ENCODE measurements around the gene C5orf24. TPM values are rescaled to one million over a fixed set of nuclear protein-coding genes. Genes with fewer than 3 reads are reported as not detected.
A peak's percentile ranks its signal among the peaks of the same experiment; 100 is the strongest.
"Not testable (repeated sequence)": the region's sequence is repeated elsewhere in the genome, so short reads cannot be mapped to it uniquely, and the experiment has no call there.

The C5orf24 gene
- total RNA-seq, 1 donor from 2014 or later, result 53.3 TPM

DNA sequence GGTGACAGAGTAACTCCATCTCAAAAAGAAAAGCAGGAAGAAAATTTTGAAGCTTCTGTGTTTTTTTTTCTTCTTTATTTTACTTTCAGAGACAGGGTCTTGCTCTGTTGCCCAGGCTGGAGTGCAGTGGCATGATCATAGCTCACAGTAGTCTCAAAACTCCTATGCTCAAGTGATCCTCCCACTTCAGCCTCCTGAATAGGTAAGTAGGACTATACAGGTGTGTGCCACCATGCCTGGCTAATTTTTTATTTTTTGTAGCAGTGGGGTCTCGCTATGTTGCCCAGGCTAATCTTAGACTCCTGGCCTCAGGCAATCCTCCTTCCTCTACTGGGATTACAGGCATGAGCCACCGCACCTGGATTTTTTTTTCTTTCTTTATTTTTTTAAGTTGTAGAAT is 10.1 kb upstream of the C5orf24 start:
- H3K9ac ChIP-seq, result no peak overlapping the region
- Mint-ChIP-seq H3K27me3 (ENCODE audit: insufficient read depth, low read depth) (peaks cover 3% of the 10 kb centered on the region), H3K36me3 (peaks cover 18% of the 10 kb centered on the region)

DNA sequence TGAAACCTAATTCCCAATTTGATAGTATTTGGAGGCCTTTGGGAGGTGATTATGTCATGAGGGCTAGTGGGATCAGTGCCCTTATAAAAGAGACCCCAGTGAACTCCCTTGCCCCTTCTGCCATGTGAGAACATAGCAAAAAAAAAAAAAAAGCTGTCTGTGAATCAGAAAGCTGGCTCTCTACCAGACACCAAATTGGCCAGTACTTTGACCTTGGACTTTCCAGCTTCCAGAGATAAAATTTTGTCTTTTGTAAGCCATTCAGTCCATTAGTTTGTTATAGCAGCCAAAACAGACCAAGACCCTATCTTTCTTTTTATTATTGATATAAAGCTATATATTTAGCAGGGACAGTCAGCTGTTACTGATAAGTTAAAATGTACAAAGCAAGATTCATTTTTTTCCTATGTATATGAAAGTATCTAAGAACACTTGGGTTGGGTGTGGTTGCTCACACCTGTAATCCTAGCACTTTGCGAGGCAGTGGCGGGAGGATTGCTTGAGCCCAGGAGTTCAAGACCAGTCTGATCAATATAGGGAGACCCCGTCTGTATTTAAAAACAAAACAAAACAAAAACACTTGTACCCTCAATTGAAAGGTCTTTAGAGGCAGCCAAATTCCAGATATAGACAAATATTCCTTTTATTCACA is 8.1 kb upstream of the C5orf24 start:
- Histone ChIP-seq H3K4me3 (no peak overlapping the region), H3K4me1 (no peaks in the 10 kb centered on the region), H3F3A (ENCODE audit: low read depth) (peaks cover 3% of the 10 kb centered on the region), H3K27ac (no peak overlapping the region), H3K9me3 (ENCODE audit: low read depth) (no peaks in the 10 kb centered on the region), H3K9ac (no peak overlapping the region), H2AFZ (replicated peaks) (no peak overlapping the region), H3K27me3 (no peaks in the 10 kb centered on the region), H3K36me3 (peaks cover 7% of the 10 kb centered on the region), H3K79me2 (ENCODE audit: low read depth) (no peaks in the 10 kb centered on the region), H4K20me1 (ENCODE audit: low read depth) (no peaks in the 10 kb centered on the region), H3K4me2 (no peak overlapping the region)
- DNase-seq (ENCODE audit: low spot score), result no peak
- peaks cover 21% of the 10 kb centered on the region for H3K36me3 Mint-ChIP-seq
- H3K27ac Mint-ChIP-seq, result no peak overlapping the region
- no peak overlapping the region for H3K4me3 Mint-ChIP-seq
- peaks cover 3% of the 10 kb centered on the region for H3K4me1 Mint-ChIP-seq
- H3K27me3 Mint-ChIP-seq (ENCODE audit: insufficient read depth, low read depth), result peaks cover 5% of the 10 kb centered on the region
- no peak for TF ChIP-seq EZH2 (IDR thresholded peaks at IDR 0.05)
- TF ChIP-seq, protein P1, sequence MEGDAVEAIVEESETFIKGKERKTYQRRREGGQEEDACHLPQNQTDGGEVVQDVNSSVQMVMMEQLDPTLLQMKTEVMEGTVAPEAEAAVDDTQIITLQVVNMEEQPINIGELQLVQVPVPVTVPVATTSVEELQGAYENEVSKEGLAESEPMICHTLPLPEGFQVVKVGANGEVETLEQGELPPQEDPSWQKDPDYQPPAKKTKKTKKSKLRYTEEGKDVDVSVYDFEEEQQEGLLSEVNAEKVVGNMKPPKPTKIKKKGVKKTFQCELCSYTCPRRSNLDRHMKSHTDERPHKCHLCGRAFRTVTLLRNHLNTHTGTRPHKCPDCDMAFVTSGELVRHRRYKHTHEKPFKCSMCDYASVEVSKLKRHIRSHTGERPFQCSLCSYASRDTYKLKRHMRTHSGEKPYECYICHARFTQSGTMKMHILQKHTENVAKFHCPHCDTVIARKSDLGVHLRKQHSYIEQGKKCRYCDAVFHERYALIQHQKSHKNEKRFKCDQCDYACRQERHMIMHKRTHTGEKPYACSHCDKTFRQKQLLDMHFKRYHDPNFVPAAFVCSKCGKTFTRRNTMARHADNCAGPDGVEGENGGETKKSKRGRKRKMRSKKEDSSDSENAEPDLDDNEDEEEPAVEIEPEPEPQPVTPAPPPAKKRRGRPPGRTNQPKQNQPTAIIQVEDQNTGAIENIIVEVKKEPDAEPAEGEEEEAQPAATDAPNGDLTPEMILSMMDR (IDR thresholded peaks at IDR 0.05), result no peak
- TF ChIP-seq EZH2phosphoT487 (IDR thresholded peaks at IDR 0.05), result no peak
- no peaks in the 10 kb centered on the region for H3K9me3 Mint-ChIP-seq

More for the DNA sequence above, 10.1 kb upstream of the C5orf24 start:
- H3K27me3 ChIP-seq, result no peaks in the 10 kb centered on the region
- no peak for TF ChIP-seq EZH2phosphoT487 (IDR thresholded peaks at IDR 0.05)
- TF ChIP-seq, protein P1 (IDR thresholded peaks at IDR 0.05), result no peak
- no peak for TF ChIP-seq EZH2 (IDR thresholded peaks at IDR 0.05)
- peaks cover under 1% of the 10 kb centered on the region for H3K4me1 Mint-ChIP-seq
- no peak overlapping the region for H3K4me3 ChIP-seq
- H3K4me3 Mint-ChIP-seq, result no peak overlapping the region
- no peak overlapping the region for H2AFZ ChIP-seq (replicated peaks)
- peaks cover 7% of the 10 kb centered on the region for H3K36me3 ChIP-seq
- H3K9me3 ChIP-seq (ENCODE audit: low read depth), result no peaks in the 10 kb centered on the region
- H3K79me2 ChIP-seq (ENCODE audit: low read depth), result no peaks in the 10 kb centered on the region
- no peak overlapping the region for H3K4me2 ChIP-seq
- DNase-seq (ENCODE audit: low spot score), result no peak
- H3K27ac ChIP-seq, result no peak overlapping the region
- H4K20me1 ChIP-seq (ENCODE audit: low read depth), result no peaks in the 10 kb centered on the region
- H3K4me1 ChIP-seq, result no peaks in the 10 kb centered on the region
- H3K27ac Mint-ChIP-seq, result no peak overlapping the region
- H3K9me3 Mint-ChIP-seq, result no peaks in the 10 kb centered on the region
- H3F3A ChIP-seq (ENCODE audit: low read depth), result peaks cover 9% of the 10 kb centered on the region

DNA sequence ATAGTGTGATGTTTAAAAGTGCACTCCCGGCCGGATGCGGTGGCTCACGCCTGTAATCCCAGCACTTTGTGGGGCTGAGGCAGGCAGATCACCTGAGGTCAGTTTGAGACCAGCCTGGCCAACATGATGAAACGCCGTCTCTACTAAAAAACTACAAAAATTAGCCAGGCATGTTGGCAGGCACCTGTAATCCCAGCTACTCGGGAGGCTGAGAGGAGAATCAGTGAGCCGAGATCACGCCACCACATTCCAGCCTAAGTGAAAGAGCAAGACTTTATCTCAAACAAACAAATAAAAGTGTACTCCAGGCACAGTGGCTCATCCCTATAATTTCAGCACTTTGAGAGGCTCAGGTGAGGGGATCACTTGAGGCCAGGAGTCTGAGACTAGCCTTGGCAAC is 7.4 kb upstream of the C5orf24 start:
- H2AFZ ChIP-seq (replicated peaks); H3K4me3 ChIP-seq; H3K4me3 Mint-ChIP-seq; H3K9me3 ChIP-seq (ENCODE audit: low read depth); H4K20me1 ChIP-seq (ENCODE audit: low read depth); H3K27me3 Mint-ChIP-seq (ENCODE audit: insufficient read depth, low read depth); H3K79me2 ChIP-seq (ENCODE audit: low read depth); H3K9ac ChIP-seq; H3K4me1 ChIP-seq; DNase-seq (ENCODE audit: low spot score); H3K27me3 ChIP-seq; H3K36me3 ChIP-seq; H3K27ac Mint-ChIP-seq; H3K4me2 ChIP-seq; H3K9me3 Mint-ChIP-seq; H3K27ac ChIP-seq; H3K4me1 Mint-ChIP-seq; H3F3A ChIP-seq (ENCODE audit: low read depth): not testable (repeated sequence)
- H3K36me3 Mint-ChIP-seq, result peaks cover 21% of the 10 kb centered on the region

DNA sequence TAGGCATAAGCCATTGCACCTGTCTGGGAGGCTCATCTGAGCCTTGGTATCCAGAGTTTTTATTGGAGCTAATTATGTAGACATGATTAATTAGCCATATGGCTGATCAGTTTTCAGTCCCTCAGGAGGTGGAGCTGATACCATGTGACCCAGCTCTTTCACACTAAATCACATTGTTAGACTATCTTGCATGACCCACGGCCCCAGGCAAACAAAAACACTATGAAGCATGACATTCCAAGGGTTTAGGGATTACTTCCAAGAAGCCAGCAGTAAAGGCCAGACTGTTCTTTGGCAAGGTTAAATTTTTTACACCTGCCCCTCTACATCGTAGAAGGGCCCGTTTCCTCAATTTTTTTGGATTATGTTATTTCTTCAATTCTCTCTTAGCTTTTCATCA is 5.0 kb upstream of the C5orf24 start:
- TF ChIP-seq, protein P1 (IDR thresholded peaks at IDR 0.05), result no peak
- TF ChIP-seq EZH2 (IDR thresholded peaks at IDR 0.05), result no peak
- no peak for TF ChIP-seq EZH2phosphoT487 (IDR thresholded peaks at IDR 0.05)
- peaks cover 12% of the 10 kb centered on the region for H3K4me1 Mint-ChIP-seq
- no peaks in the 10 kb centered on the region for H3K9me3 Mint-ChIP-seq
- no peaks in the 10 kb centered on the region for H3K9me3 ChIP-seq (ENCODE audit: low read depth)
- H3K36me3 ChIP-seq, result peaks cover 3% of the 10 kb centered on the region
- H3K27me3 Mint-ChIP-seq (ENCODE audit: insufficient read depth, low read depth), result peaks cover 5% of the 10 kb centered on the region
- H3K27me3 ChIP-seq, result no peaks in the 10 kb centered on the region
- H3K9ac ChIP-seq, result no peak overlapping the region
- H2AFZ ChIP-seq (replicated peaks), result no peak overlapping the region
- no peak overlapping the region for H3K4me3 ChIP-seq
- H4K20me1 ChIP-seq (ENCODE audit: low read depth), result no peaks in the 10 kb centered on the region
- peaks cover 18% of the 10 kb centered on the region for H3K36me3 Mint-ChIP-seq
- no peak overlapping the region for H3K4me2 ChIP-seq
- peaks cover 3% of the 10 kb centered on the region for H3K4me1 ChIP-seq
- peaks cover 24% of the 10 kb centered on the region for H3F3A ChIP-seq (ENCODE audit: low read depth)
- no peak overlapping the region for H3K27ac ChIP-seq
- no peak overlapping the region for H3K4me3 Mint-ChIP-seq
- peak overlapping the region; percentile 74 for H3K27ac Mint-ChIP-seq
- no peaks in the 10 kb centered on the region for H3K79me2 ChIP-seq (ENCODE audit: low read depth)
- DNase-seq (ENCODE audit: low spot score), result peak; percentile 10

Data from neural progenitor cell (in vitro differentiated cells).